K562 (cell line): ENCODE results near the gene TSSK1B. TPM values are rescaled to one million over a fixed set of nuclear protein-coding genes. Genes with fewer than 3 reads are reported as not detected.

Experiments used
- ATAC-seq: fragments of 200-7000 bp; cut with Tn5 transposase; 3 replicates; pipeline ENCODE4 v1.9.1; 2020; ENCODE audit warnings: moderate library complexity
- BruUV-seq: library from RNA; stranded (reverse); fragments of 400-500 nt; replicated peaks from 2 replicates; lab custom pipeline; 2021; lab: Mats Ljungman, UMichigan
- CTCF ChIA-PET: fragments of 300-600 bp; formaldehyde crosslinking; extraction: SDS; loops from one replicate; lab custom pipeline; 2021; ENCODE audit warnings: low intra/inter-chr PET ratio; lab: Yijun Ruan, JAX
- POLR2A ChIA-PET: fragments of 300-600, 350-650 bp; sonication (Branson Sonifier 250); formaldehyde crosslinking; extraction: SDS; loops from one replicate; lab custom pipeline; 2021; ENCODE audit warnings: antibody characterized with exemption, inconsistent platforms; lab: Yijun Ruan, JAX
- DNase-seq, 4 experiments: peaks; one replicate each; pipeline versions ENCODE4 v3.0.0 to v3.0.0-alpha.2; 2011 to 2018; ENCODE audit warnings: low spot score in 3 of 4, mixed read lengths in 3 of 4; ENCODE audit errors: extremely low read depth in 1 of 4
- FAIRE-seq: peaks from 2 replicates; lab custom pipeline; 2011; peaks lifted over from hg19 to GRCh38; lab: Jason Lieb, UNC
- H2AFZ ChIP-seq: 2 replicates; pipeline ENCODE4 v1.6.0; 2011; ENCODE audit warnings: low read depth, low read length, control low read depth, inconsistent platforms
- H3K27ac ChIP-seq: fragments of 200-600 bp; 3 replicates; pipeline ENCODE4 v1.8.0; 2011; ENCODE audit warnings: low read depth, mild to moderate bottlenecking, control low read depth, inconsistent platforms, low read length, moderate library complexity, mixed read lengths; ENCODE audit errors: extremely low read depth
- H3K27me3 ChIP-seq, 2 experiments: fragments of 300-600 bp in 1 of 2; 2 replicates in 1 of 2; 3 replicates in 1 of 2; pipeline versions ENCODE4 v1.6.0 to v1.8.0; 2011; ENCODE audit warnings: inconsistent platforms in 2 of 2, low read length in 2 of 2, mild to moderate bottlenecking in 1 of 2, mixed read lengths in 1 of 2, moderate library complexity in 1 of 2; ENCODE audit not compliant: control insufficient read depth in 2 of 2, insufficient read depth in 2 of 2
- H3K36me3 ChIP-seq: fragments of 300-600 bp; 3 replicates; pipeline ENCODE4 v1.8.0; 2011; ENCODE audit warnings: mild to moderate bottlenecking, low read length, inconsistent platforms; ENCODE audit not compliant: control insufficient read depth, insufficient read depth
- H3K4me1 ChIP-seq, 2 experiments: fragments of 200-600 bp in 1 of 2; replicated peaks in 1 of 2; 2 replicates in 1 of 2; 3 replicates in 1 of 2; pipeline versions ENCODE4 v1.5.1 to v1.8.0; 2011; ENCODE audit warnings: inconsistent platforms in 2 of 2, low read length in 2 of 2, mild to moderate bottlenecking in 1 of 2, mixed read lengths in 1 of 2, moderate library complexity in 1 of 2; ENCODE audit not compliant: control insufficient read depth in 2 of 2, insufficient read depth in 2 of 2
- H3K4me2 ChIP-seq: 2 replicates; pipeline ENCODE4 v1.6.1; 2011; ENCODE audit warnings: low read length, control low read depth, inconsistent platforms, mixed read lengths; ENCODE audit not compliant: insufficient read depth
- H3K4me3 ChIP-seq: fragments of 200-600 bp; sonication (generic), shearing (Covaris generic); 2 replicates; pipeline ENCODE4 v1.5.1; 2016; ENCODE audit warnings: control low read depth, inconsistent platforms
- H3K79me2 ChIP-seq: fragments of 200-600 bp; 3 replicates; pipeline ENCODE4 v1.8.0; 2011; ENCODE audit warnings: low read length, inconsistent platforms; ENCODE audit not compliant: control insufficient read depth, insufficient read depth
- H3K9ac ChIP-seq, 2 experiments: 2 replicates each; pipeline versions ENCODE4 v1.6.0 to v1.6.1; 2011; ENCODE audit warnings: low read depth in 2 of 2, low read length in 2 of 2, control low read depth in 1 of 2, inconsistent platforms in 1 of 2, mild to moderate bottlenecking in 1 of 2, mixed read lengths in 1 of 2; ENCODE audit not compliant: insufficient read depth in 1 of 2
- H3K9me1 ChIP-seq: one replicate; pipeline ENCODE4 v1.6.0; 2011; ENCODE audit warnings: inconsistent platforms, mild to moderate bottlenecking, low read length, moderate library complexity; ENCODE audit not compliant: control insufficient read depth, insufficient read depth
- H3K9me3 ChIP-seq: replicated peaks from 2 replicates; pipeline ENCODE4 v1.5.1; 2011; ENCODE audit warnings: low read depth, low read length, inconsistent platforms; ENCODE audit not compliant: control insufficient read depth, insufficient read depth
- H4K20me1 ChIP-seq: replicated peaks from 2 replicates; pipeline ENCODE4 v1.6.1; 2011; ENCODE audit warnings: low read length, inconsistent platforms, mixed read lengths; ENCODE audit not compliant: control insufficient read depth, insufficient read depth
- ADNP ChIP-seq: fragments of 200-800 bp; sonication (Bioruptor generic); IDR thresholded peaks from 2 replicates; pipeline ENCODE4 v1.6.1; 2016; ENCODE audit warnings: missing genetic modification characterization, missing compliant biosample characterization
- ETV6 ChIP-seq, 3 experiments: fragments of 150-350 bp in 1 of 3; sonication (generic) in 1 of 3; formaldehyde crosslinking in 1 of 3; IDR thresholded peaks; 2 replicates each; pipeline versions ENCODE4 v1.6.1 to v1.8.0; 2014 to 2022; ENCODE audit warnings: borderline replicate concordance in 2 of 3, low read depth in 2 of 3, antibody characterized with exemption in 1 of 3, low read length in 1 of 3, mild to moderate bottlenecking in 1 of 3, missing genetic modification reagents in 1 of 3
- HDAC8 ChIP-seq: fragments of 450-650 bp; IDR thresholded peaks from 2 replicates; pipeline ENCODE4 v1.6.1; 2016; ENCODE audit warnings: mild to moderate bottlenecking, missing genetic modification characterization, moderate library complexity, missing compliant biosample characterization
- IFI16 ChIP-seq: fragments of 250-450 bp; sonication (Bioruptor Pico); IDR thresholded peaks from 2 replicates; pipeline ENCODE4 v2.1.2; 2022; ENCODE audit warnings: mild to moderate bottlenecking, inconsistent platforms
- MXI1 ChIP-seq: IDR thresholded peaks from 2 replicates; pipeline ENCODE4 v1.6.1; 2011; ENCODE audit warnings: low read depth, mild to moderate bottlenecking, improper control_type of control experiment, low read length
- ZBED1 ChIP-seq: IDR thresholded peaks from 2 replicates; pipeline ENCODE4 v1.6.1; 2014
- ZC3H4 ChIP-seq: sonication (generic); formaldehyde crosslinking; IDR thresholded peaks from 2 replicates; pipeline ENCODE4 v1.9.0; 2021; ENCODE audit warnings: missing genetic modification reagents, borderline replicate concordance
- ZNF583 ChIP-seq: fragments of 250-450 bp; sonication (Bioruptor Pico); IDR thresholded peaks from 2 replicates; pipeline ENCODE4 v1.4.0; 2020
- WGBS: fragments of 100-300 bp; shearing (Covaris generic); methylation state at CpG from one replicate; pipeline ENCODE4 v1.1.6; 2016; ENCODE audit warnings: low coverage, mixed read lengths; ENCODE audit not compliant: insufficient coverage; ENCODE audit errors: missing lambda C conversion rate; 5-methylcytosine and 5-hydroxymethylcytosine counted together
- in situ Hi-C: fragments of 300-500 bp; cut with MboI; formaldehyde crosslinking; loops from 4 replicates; pipeline ENCODE4 v1.15.0; 2018; ENCODE audit warnings: inconsistent platforms, mixed read lengths
- intact Hi-C: fragments of 100-400 bp; cut with micrococcal nuclease; formaldehyde crosslinking; loops from 2 replicates; pipeline ENCODE4 v1.14.2; 2022
- polyA plus RNA-seq, 8 experiments: library from polyadenylated mRNA; depleted of rRNA in 4 of 8; stranded (reverse) in 5 of 8; unstranded in 3 of 8; fragments of >200 nt; fragmentation: Nextera tagmentation in 2 of 8; fragmentation: Illumina TruSeq in 1 of 8; extraction: Ambion mirVana in 2 of 8; extraction: Trizol in 1 of 8; gene quantifications; 2 replicates each; pipeline versions ENCODE4 v1.2.1 to v1.2.3, GENCODE V29; 2011 to 2014; ENCODE audit warnings: inconsistent platforms in 1 of 8, missing spikeins in 1 of 8
- total RNA-seq, 7 experiments: library from RNA; depleted of rRNA in 6 of 7; stranded (reverse); fragments of >200 nt in 6 of 7; fragmentation: Illumina TruSeq in 2 of 7; extraction: Trizol in 2 of 7; gene quantifications; 2 replicates each; pipeline versions ENCODE4 v1.2.1 to v1.2.3, GENCODE V29; 2011 to 2021; ENCODE audit warnings: low replicate concordance in 1 of 7
- TF ChIP-seq, protein P1 (sequence below): fragments of 450-650 bp; formaldehyde crosslinking; IDR thresholded peaks from 2 replicates; pipeline ENCODE4 v1.4.0; 2022; ENCODE audit warnings: missing genetic modification characterization

TSSK1B gene
- total and polyA plus RNA-seq, 9 of the 15 experiments (the other 6 are each of a cell fraction or from before 2014, with no cell fraction given), result not detected

- TF ChIP-seq MXI1, result no peak
- TF ChIP-seq HDAC8 (tag), result no peak
- TF ChIP-seq ZBED1, result no peak
- TF ChIP-seq, protein P1, sequence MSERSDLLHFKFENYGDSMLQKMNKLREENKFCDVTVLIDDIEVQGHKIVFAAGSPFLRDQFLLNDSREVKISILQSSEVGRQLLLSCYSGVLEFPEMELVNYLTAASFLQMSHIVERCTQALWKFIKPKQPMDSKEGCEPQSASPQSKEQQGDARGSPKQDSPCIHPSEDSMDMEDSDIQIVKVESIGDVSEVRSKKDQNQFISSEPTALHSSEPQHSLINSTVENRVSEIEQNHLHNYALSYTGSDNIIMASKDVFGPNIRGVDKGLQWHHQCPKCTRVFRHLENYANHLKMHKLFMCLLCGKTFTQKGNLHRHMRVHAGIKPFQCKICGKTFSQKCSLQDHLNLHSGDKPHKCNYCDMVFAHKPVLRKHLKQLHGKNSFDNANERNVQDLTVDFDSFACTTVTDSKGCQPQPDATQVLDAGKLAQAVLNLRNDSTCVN, result no peak
- no peak for TF ChIP-seq IFI16 (CRISPR knock-in tag)
These were observed 1.7 kb downstream of the TSSK1B start (continued) for GRCh38 chr5:113433071-113433470.

GRCh38 chr5:113427871-113428574 is 6.8 kb downstream of the TSSK1B start:
- BruUV-seq, result no TSS peak
- H3K9me3 ChIP-seq, result no peaks in the 10 kb centered on the region
- no peak for ATAC-seq
- H3K9ac ChIP-seq, result no peak overlapping the region
- no peak for DNase-seq
- no peaks in the 10 kb centered on the region for H3K79me2 ChIP-seq
- H3K27me3 ChIP-seq, result peaks cover 0 to under 1% of the 10 kb centered on the region in 2 experiments; a peak in 3 of 5 replicates
- in situ Hi-C loops (no loop called here), intact Hi-C loops (no loop called here)
- ChIA-PET POLR2A (interaction anchor here (0.6 kb wide), 1 partner anchor 126 kb away, joined by 3 read pairs; no protein-coding TSS in a partner anchor), CTCF (no interaction called here)
- peaks cover 0 to under 1% of the 10 kb centered on the region in 2 experiments; a peak in 1 of 5 replicates for H3K4me1 ChIP-seq
- FAIRE-seq, result no peak
- H3K4me3 ChIP-seq, result no peak overlapping the region
- no peak overlapping the region for H3K4me2 ChIP-seq
- H4K20me1 ChIP-seq, result no peaks in the 10 kb centered on the region
- 4% methylated on average over 3 of the region's 3 CpGs for whole genome bisulfite sequencing
- no peak overlapping the region for H3K27ac ChIP-seq
- TF ChIP-seq ZNF583 (no peak), ETV6 (IDR thresholded peaks at IDR 0.05; ENCODE audit: borderline replicate concordance in 1 of 2, low read depth in 2 of 2, low read length in 1 of 2) (no peak), ETV6 (CRISPR knock-in tag; IDR thresholded peaks at IDR 0.05; ENCODE audit: borderline replicate concordance) (no peak), ZC3H4 (no peak), ADNP (tag) (no peak)
- H3K36me3 ChIP-seq, result no peaks in the 10 kb centered on the region
- no peaks in the 10 kb centered on the region for H3K9me1 ChIP-seq
- no peak overlapping the region for H2AFZ ChIP-seq
